Measurements from ENCODE around the gene AARS1. TPM values are rescaled to one million over a fixed set of nuclear protein-coding genes. Genes with fewer than 3 reads are reported as not detected.

AARS1 gene
- total and polyA plus RNA-seq, 10 of the 15 experiments (the other 5 are each of a cell fraction or from before 2014, with no cell fraction given), result 21.5 to 143 (median 96.9) TPM

GRCh38 chr16:70302745-70303144 lies 13.4 kb upstream of the AARS1 start (continued):
- TF ChIP-seq ZNF687 (IDR thresholded peaks at IDR 0.05) (no peak), EGR1 (IDR thresholded peaks at IDR 0.05; ENCODE audit: borderline replicate concordance in 1 of 2, low read depth in 2 of 2, low read length in 2 of 2) (no peak), ELK1 (IDR thresholded peaks at IDR 0.05; ENCODE audit: low read depth, low read length) (no peak), BCLAF1 (IDR thresholded peaks at IDR 0.05) (no peak)
